Fibroblast of lung (primary cell): Measurements from ENCODE around the gene TAF10. TPM values are rescaled to one million over a fixed set of nuclear protein-coding genes. Genes with fewer than 3 reads are reported as not detected.

ENCODE experiments used
- DNase-seq, 2 donors: peaks; one replicate each; pipeline versions ENCODE4 v3.0.0 to v3.0.0-alpha.2; 2010; ENCODE audit warnings: low read depth in 2 of 2
- H2AFZ ChIP-seq: 2 replicates; pipeline ENCODE4 v1.5.1; 2012; ENCODE audit warnings: low read length, control low read depth, inconsistent platforms
- H3K27ac ChIP-seq: 2 replicates; pipeline ENCODE4 v1.5.1; 2011; ENCODE audit warnings: low read length, control low read depth; ENCODE audit not compliant: insufficient read depth
- H3K27me3 ChIP-seq: 2 replicates; pipeline ENCODE4 v1.5.1; 2011; ENCODE audit warnings: mild to moderate bottlenecking, low read length; ENCODE audit not compliant: control insufficient read depth, insufficient read depth
- H3K36me3 ChIP-seq: 2 replicates; pipeline ENCODE4 v1.5.1; 2011; ENCODE audit warnings: low read length; ENCODE audit not compliant: control insufficient read depth, insufficient read depth
- H3K4me1 ChIP-seq: 2 replicates; pipeline ENCODE4 v1.5.1; 2011; ENCODE audit warnings: low read length; ENCODE audit not compliant: control insufficient read depth, insufficient read depth; ENCODE audit errors: extremely low read depth
- H3K4me2 ChIP-seq: 2 replicates; pipeline ENCODE4 v1.5.1; 2011; ENCODE audit warnings: low read length, control low read depth; ENCODE audit not compliant: insufficient read depth; ENCODE audit errors: extremely low read depth
- H3K4me3 ChIP-seq, 4 experiments: fragments of 200-600 bp in 1 of 4; sonication (generic) in 1 of 4; replicated peaks in 1 of 4; 2 replicates each; pipeline ENCODE4 v1.5.1; 2011 to 2016; ENCODE audit warnings: low read length in 4 of 4, low read depth in 3 of 4, mild to moderate bottlenecking in 3 of 4, control low read depth in 2 of 4, inconsistent platforms in 1 of 4, mixed read lengths in 1 of 4; ENCODE audit not compliant: insufficient read depth in 1 of 4; ENCODE audit errors: control extremely low read depth in 1 of 4
- H3K79me2 ChIP-seq: 2 replicates; pipeline ENCODE4 v1.5.1; 2012; ENCODE audit warnings: mild to moderate bottlenecking, low read length, inconsistent platforms; ENCODE audit not compliant: control insufficient read depth, insufficient read depth
- H3K9ac ChIP-seq: 2 replicates; pipeline ENCODE4 v1.5.1; 2011; ENCODE audit warnings: mild to moderate bottlenecking, low read length, control low read depth; ENCODE audit not compliant: insufficient read depth
- H3K9me3 ChIP-seq: 2 replicates; pipeline ENCODE4 v1.5.1; 2012; ENCODE audit warnings: low read depth, low read length; ENCODE audit not compliant: control insufficient read depth, insufficient read depth
- H4K20me1 ChIP-seq: 2 replicates; pipeline ENCODE4 v1.5.1; 2011; ENCODE audit warnings: low read length; ENCODE audit not compliant: control insufficient read depth, insufficient read depth; ENCODE audit errors: extremely low read depth
- EZH2 ChIP-seq: IDR thresholded peaks from 2 replicates; pipeline ENCODE4 v1.5.1; 2012; ENCODE audit warnings: low read length, control low read depth, mild to moderate bottlenecking; ENCODE audit errors: missing control alignments
- polyA plus RNA-seq, 2 donors: library from polyadenylated mRNA; depleted of rRNA in 1 of 2; stranded (reverse) in 1 of 2; unstranded in 1 of 2; fragments of >200 nt; gene quantifications; 2 replicates each; pipeline ENCODE4 v1.2.1, GENCODE V29; 2011 to 2012; ENCODE audit warnings: missing spikeins in 1 of 2
- total RNA-seq: library from RNA; depleted of rRNA; stranded (reverse); fragments of >200 nt; gene quantifications from 2 replicates; pipeline ENCODE4 v1.2.1, GENCODE V29; 2014
- TF ChIP-seq, protein P1 (sequence below), 2 donors: IDR thresholded peaks in 1 of 2; conservative IDR thresholded peaks in 1 of 2; 1 replicate in 1 of 2; 2 replicates in 1 of 2; pipeline ENCODE4 v1.5.1; 2011 to 2012; ENCODE audit warnings: low read length in 2 of 2, control low read depth in 1 of 2, inconsistent platforms in 1 of 2, low read depth in 1 of 2, mild to moderate bottlenecking in 1 of 2

TAF10 gene
- total and polyA plus RNA-seq, 2 donors (not counting 1 experiment from before 2014, with no cell fraction given): 77.8 to 142 TPM

DNA sequence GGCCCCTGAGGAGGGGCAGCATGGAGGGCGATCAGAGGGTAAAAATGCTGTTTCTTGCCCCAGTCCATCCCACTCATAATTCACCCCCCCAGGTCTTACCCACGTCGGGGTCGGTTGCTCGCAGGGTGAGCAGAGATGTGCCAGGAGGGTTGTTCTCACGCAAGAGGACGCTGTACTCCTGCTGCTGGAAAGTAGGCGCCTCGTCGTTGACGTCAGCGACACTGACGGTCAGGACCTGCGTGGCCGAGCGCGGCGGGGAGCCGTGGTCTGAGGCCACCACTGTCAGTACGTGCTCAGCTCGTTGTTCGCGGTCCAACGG, 17.5 kb upstream of the TAF10 start:
- Histone ChIP-seq H3K4me3 (no peak overlapping the region), H3K36me3 (no peaks in the 10 kb centered on the region), H3K4me1 (no peaks in the 10 kb centered on the region), H3K4me2 (no peak overlapping the region), H4K20me1 (no peaks in the 10 kb centered on the region), H3K27me3 (no peaks in the 10 kb centered on the region), H3K79me2 (no peaks in the 10 kb centered on the region), H3K9ac (no peak overlapping the region), H3K9me3 (no peaks in the 10 kb centered on the region), H3K27ac (no peak overlapping the region), H2AFZ (no peak overlapping the region)
- TF ChIP-seq, protein P1, sequence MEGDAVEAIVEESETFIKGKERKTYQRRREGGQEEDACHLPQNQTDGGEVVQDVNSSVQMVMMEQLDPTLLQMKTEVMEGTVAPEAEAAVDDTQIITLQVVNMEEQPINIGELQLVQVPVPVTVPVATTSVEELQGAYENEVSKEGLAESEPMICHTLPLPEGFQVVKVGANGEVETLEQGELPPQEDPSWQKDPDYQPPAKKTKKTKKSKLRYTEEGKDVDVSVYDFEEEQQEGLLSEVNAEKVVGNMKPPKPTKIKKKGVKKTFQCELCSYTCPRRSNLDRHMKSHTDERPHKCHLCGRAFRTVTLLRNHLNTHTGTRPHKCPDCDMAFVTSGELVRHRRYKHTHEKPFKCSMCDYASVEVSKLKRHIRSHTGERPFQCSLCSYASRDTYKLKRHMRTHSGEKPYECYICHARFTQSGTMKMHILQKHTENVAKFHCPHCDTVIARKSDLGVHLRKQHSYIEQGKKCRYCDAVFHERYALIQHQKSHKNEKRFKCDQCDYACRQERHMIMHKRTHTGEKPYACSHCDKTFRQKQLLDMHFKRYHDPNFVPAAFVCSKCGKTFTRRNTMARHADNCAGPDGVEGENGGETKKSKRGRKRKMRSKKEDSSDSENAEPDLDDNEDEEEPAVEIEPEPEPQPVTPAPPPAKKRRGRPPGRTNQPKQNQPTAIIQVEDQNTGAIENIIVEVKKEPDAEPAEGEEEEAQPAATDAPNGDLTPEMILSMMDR (conservative IDR thresholded peaks at IDR 0.05 in 1 of 2, IDR thresholded peaks at IDR 0.05 in 1 of 2; ENCODE audit: low read depth in 1 of 2, low read length in 2 of 2): no peak
- TF ChIP-seq EZH2: no peak
- no peak for DNase-seq

DNA sequence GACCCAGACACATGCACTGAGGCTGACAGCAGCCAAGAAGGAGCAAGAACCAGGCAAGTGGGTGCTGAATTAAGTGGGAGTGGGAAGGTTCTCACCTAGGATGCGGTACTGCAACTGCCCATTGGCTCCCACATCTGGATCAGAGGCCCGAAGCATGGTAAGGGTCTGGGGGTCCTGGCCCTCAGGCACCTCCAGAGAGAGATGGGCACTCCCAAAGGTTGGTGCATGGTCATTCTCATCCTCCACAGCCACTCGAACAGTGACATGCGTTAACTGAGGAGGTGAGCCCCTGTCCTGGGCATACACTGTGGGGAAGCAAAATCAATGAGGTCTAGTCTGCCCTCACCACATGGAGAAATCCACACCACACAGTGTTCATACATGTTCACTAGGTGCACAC, 16.5 kb upstream of the TAF10 start:
- H3K36me3 ChIP-seq: no peaks in the 10 kb centered on the region
- DNase-seq: no peak
- no peak overlapping the region for H2AFZ ChIP-seq
- H3K79me2 ChIP-seq: no peaks in the 10 kb centered on the region
- TF ChIP-seq EZH2: no peak
- TF ChIP-seq, protein P1 (conservative IDR thresholded peaks at IDR 0.05 in 1 of 2, IDR thresholded peaks at IDR 0.05 in 1 of 2; ENCODE audit: low read depth in 1 of 2, low read length in 2 of 2): no peak
- no peaks in the 10 kb centered on the region for H3K9me3 ChIP-seq
- H3K4me2 ChIP-seq: no peak overlapping the region
- H3K4me3 ChIP-seq: no peak overlapping the region
- no peaks in the 10 kb centered on the region for H3K4me1 ChIP-seq
- H3K27me3 ChIP-seq: no peaks in the 10 kb centered on the region
- no peak overlapping the region for H3K9ac ChIP-seq
- no peak overlapping the region for H3K27ac ChIP-seq
- no peaks in the 10 kb centered on the region for H4K20me1 ChIP-seq

DNA sequence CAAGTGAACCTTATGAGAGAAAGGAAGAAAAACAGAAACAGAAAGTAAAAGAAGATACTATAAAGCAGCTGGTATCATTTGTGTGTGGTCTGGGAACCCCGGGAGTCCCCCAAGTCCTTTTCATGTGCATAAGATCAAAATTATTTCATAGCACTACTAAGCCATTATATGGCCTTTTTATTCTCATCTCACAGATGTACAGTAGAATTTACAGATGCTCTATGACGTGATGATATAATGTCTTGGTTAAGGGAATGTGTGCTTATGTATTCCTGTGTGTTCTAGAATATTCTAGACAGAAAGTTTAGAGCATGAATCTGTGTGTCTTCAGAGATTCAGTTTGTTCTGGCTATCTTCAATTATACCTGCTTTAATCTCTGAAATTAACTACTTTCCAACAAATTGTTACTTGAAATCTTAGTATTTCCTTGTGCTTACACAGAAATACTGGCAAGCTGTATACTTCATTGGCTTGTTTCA, 15.8 kb upstream of the TAF10 start:
- H3K4me1 ChIP-seq: no peaks in the 10 kb centered on the region
- TF ChIP-seq EZH2: no peak
- TF ChIP-seq, protein P1 (conservative IDR thresholded peaks at IDR 0.05 in 1 of 2, IDR thresholded peaks at IDR 0.05 in 1 of 2; ENCODE audit: low read depth in 1 of 2, low read length in 2 of 2): no peak
- H2AFZ ChIP-seq: no peak overlapping the region
- no peak overlapping the region for H3K9ac ChIP-seq
- H3K4me3 ChIP-seq: no peak overlapping the region
- H3K27me3 ChIP-seq: no peaks in the 10 kb centered on the region
- no peak overlapping the region for H3K4me2 ChIP-seq
- H3K36me3 ChIP-seq: no peaks in the 10 kb centered on the region
- no peaks in the 10 kb centered on the region for H3K9me3 ChIP-seq
- H4K20me1 ChIP-seq: no peaks in the 10 kb centered on the region
- H3K79me2 ChIP-seq: no peaks in the 10 kb centered on the region
- no peak for DNase-seq
- H3K27ac ChIP-seq: no peak overlapping the region
